PFSK-1 (cell line): Measurements from ENCODE around the gene FBP2.

Source experiments
- FOXP2 ChIP-seq: optimal IDR thresholded peaks from 2 replicates; pipeline ENCODE3; 2011; ENCODE audit warnings: borderline replicate concordance, control low read depth, inconsistent platforms; ENCODE audit not compliant: insufficient read depth; ENCODE audit errors: extremely low read length, extremely low read depth
- POLR2AphosphoS5 ChIP-seq: IDR thresholded peaks from 2 replicates; pipeline ENCODE4 v1.6.1; 2012; ENCODE audit warnings: low read depth, mild to moderate bottlenecking, control low read depth, low read length, moderate library complexity
- REST ChIP-seq, 2 experiments: IDR thresholded peaks; 2 replicates each; pipeline versions ENCODE4 v1.6.1 to v1.8.0; 2011 to 2012; ENCODE audit warnings: low read depth in 2 of 2, low read length in 2 of 2, control low read depth in 1 of 2, inconsistent platforms in 1 of 2, mild to moderate bottlenecking in 1 of 2, moderate library complexity in 1 of 2; ENCODE audit not compliant: insufficient read depth in 1 of 2
- TAF1 ChIP-seq: IDR thresholded peaks from 2 replicates; pipeline ENCODE4 v1.6.1; 2012; ENCODE audit warnings: low read length, control low read depth, borderline replicate concordance; ENCODE audit not compliant: insufficient read depth

GRCh38 chr9:94591876-94592275, 1.7 kb downstream of the FBP2 start:
- TF ChIP-seq REST (IDR thresholded peaks at IDR 0.05; ENCODE audit: insufficient read depth in 1 of 2, low read depth in 2 of 2, low read length in 2 of 2): no peak
- TF ChIP-seq TAF1: no peak
- no peak for TF ChIP-seq POLR2AphosphoS5
- no peak for TF ChIP-seq FOXP2
